T-helper 2 cell treated with Interferon-gamma antibody and Interleukin-4, amounts not matched to agents 100 ng/mL and 5 ng/mL, for 36 hours (primary cell): ENCODE results near the gene DGKG. TPM values are rescaled to one million over a fixed set of nuclear protein-coding genes. Genes with fewer than 3 reads are reported as not detected.

Experiments
- intact Hi-C: fragments of 100-400 bp; cut with micrococcal nuclease; formaldehyde crosslinking; loops from one replicate; pipeline ENCODE4 v1.15.1; 2023
- total RNA-seq: library from RNA; stranded (reverse); gene quantifications from 2 replicates; pipeline ENCODE4 v1.2.3, GENCODE V29; 2022

Gene DGKG
- total RNA-seq, 1 donor from 2014 or later: not detected

- intact Hi-C loops: no loop called here
These were observed 6.1 kb upstream of the DGKG start for GRCh38 chr3:186368176-186368575.

- intact Hi-C loops: no loop called here
These were observed 5.6 kb upstream of the DGKG start for GRCh38 chr3:186367631-186368030.

DNA sequence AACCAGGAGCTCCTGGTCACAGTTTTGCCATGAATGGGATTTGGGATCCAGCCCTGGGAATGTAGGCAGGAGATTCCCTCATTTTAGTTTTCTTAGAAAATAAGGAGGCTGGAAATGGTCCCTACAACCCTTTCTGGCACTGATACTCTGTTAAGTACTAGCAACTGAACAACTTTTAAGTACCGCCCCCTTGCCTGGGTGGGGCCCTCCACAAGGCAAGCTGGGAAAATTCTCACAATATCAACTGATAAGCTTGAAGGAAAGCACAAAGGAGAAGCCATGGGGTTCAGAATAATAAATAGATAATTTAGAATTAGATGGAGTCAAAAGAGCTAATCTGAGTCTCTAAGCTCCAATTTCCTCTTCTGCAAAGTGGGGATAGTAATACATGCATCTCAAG is 4.2 kb upstream of the DGKG start:
- intact Hi-C loops: no loop called here

GRCh38 chr3:186365202-186365974 is 3.4 kb upstream of the DGKG start:
- intact Hi-C loops: no loop called here

GRCh38 chr3:186362988-186363387 is 954 bp upstream of the DGKG start:
- intact Hi-C loops: no loop called here

- intact Hi-C loops: no loop called here
These were observed 456 bp upstream of the DGKG start for GRCh38 chr3:186362537-186362842.

GRCh38 chr3:186361246-186361761 is 730 bp downstream of the DGKG start:
- intact Hi-C loops: no loop called here

DNA sequence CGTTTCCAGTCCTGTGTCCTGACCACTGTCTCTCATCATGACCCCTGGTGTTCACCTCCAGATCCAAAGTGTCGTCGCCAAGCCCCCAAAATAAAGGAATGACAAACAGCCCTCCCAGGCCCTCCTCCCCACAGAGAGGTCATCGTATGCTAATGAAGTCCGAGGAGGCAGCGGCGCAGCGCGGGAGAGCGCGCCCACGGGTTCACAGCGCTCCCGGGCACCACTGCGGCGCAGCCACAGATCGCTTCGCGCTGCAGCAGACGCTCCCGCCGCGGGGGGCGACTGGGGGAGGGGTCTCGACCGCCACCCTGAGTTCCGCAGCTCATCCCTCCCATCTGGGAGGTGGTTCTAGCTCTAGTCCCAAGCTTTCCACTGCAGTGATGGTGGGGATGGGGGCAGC is 1.3 kb downstream of the DGKG start:
- intact Hi-C loops: no loop called here

GRCh38 chr3:186359078-186359477 is 3.0 kb downstream of the DGKG start:
- intact Hi-C loops: no loop called here

GRCh38 chr3:186356152-186356551 is 5.9 kb downstream of the DGKG start:
- intact Hi-C loops: no loop called here

DNA sequence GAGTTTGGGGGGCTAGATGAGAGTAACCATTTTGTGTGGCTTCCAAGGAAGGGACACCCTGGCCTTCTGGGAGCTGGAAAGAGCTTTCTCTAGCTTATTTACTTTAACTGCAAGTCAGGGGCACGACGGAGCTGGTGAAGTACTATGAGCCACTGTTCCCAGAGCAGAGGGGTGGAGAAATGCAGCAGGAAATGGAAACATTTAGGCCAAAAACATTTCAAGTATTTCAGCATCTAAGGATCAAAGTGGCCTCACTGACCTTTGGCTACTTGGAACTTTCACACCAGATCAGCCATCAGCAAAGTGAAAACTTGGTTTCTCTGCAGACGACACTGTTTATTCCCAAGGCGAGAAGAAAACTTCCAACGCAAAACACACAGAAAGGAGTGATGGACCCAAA is 7.9 kb downstream of the DGKG start:
- intact Hi-C loops: no loop called here

DNA sequence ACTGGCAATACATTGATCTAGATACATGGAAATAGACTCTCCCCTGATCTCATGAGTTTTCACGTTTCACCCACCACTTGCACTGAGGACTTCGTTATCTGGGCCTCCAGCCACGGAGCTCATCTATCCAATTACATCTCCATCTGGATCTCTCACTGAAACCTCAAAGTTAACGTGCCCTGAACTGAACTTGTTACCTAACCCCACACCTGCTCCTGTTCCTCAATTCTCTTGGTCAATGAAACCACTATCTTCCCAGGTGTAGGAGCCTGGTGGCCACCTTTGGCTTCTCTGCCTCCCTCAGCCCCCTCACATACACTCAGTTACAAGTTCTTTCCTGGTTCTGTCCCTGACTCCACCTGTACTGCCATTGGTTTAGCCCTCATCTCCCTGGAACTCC is 9.7 kb downstream of the DGKG start:
- intact Hi-C loops: no loop called here

- intact Hi-C loops: no loop called here
These were observed 19.8 kb downstream of the DGKG start for GRCh38 chr3:186342197-186342596.

GRCh38 chr3:186340204-186340603 is 21.8 kb downstream of the DGKG start:
- intact Hi-C loops: no loop called here

GRCh38 chr3:186339180-186339918 is 22.7 kb downstream of the DGKG start:
- intact Hi-C loops: no loop called here

- intact Hi-C loops: no loop called here
These were observed 28.8 kb downstream of the DGKG start for GRCh38 chr3:186333256-186333655.

DNA sequence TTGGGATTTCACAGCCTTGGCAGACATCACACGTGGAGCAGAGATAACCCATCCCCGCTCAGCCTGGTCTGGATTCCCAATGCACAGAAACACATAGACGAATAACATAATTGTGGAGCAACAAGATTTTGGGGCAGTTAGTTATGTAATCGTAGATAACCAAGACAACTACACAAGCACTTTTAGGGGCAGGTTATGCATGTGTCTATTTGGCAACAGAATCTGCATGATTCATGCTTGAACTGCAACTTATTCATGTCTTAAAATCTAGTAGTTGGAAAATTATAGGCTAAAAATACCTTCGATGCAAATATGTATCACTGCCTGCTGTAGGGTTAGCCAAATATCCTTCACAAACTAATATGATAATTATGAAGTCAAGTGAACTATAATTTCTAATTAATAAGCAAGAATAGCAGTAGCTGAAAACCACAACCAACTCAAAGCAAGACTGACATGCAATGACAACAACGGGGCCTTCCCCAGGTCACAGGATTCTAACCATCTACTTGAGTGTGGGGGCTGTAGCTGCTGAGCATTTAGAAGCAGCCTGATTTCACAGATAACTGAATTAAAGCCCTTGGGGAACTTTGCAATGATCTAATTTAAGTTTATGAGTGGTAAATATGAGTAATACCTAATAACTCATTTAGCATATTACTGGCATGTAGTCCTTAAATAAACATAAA is 31.1 kb downstream of the DGKG start:
- intact Hi-C loops: no loop called here

DNA sequence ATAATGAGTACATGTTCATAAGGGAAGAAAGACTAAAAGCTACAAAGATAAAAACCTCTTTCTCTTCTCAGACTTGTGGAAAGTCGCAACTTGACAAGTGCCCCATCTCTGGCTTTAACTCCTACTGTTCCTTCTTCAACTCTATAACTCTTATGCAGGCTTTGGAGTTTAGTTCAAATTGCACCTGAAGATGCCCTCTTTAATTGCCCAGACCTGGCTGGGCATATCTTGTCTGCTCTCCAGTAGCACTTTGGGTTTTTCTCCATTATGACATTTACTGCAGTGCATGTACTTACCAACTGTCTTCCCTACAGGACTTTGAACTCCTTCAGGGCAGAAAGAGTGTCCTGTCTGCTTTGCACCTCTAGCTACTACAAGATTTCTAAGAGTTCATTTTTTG is 32.4 kb downstream of the DGKG start:
- intact Hi-C loops: no loop called here

- intact Hi-C loops: no loop called here
These were observed 34.0 kb downstream of the DGKG start for GRCh38 chr3:186327912-186328487.

DNA sequence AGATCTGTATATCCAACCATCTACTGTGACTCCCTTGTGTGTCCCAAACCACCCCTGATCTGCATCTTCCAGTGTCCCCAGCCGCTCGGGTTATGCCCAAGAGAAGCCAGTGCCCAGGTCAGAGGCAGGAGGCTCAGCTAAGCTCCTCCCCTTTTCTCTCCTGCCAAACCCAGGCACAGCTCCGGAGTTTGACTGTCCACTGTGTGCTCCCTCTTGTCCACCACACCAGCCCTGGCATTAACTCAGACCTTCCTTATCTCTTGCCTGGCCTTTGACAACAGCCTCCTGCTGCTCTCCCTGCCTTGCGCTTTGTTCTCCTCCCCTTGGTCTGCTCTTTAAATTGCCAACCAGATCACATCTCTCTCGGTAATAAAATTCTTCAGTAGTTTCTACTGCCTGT is 39.3 kb downstream of the DGKG start:
- intact Hi-C loops: no loop called here

- intact Hi-C loops: no loop called here
These were observed 40.3 kb downstream of the DGKG start for GRCh38 chr3:186321746-186322145.
